Endothelial cell of umbilical vein (primary cell): ENCODE measurements around the gene MAP3K13. TPM values are rescaled to one million over a fixed set of nuclear protein-coding genes. Genes with fewer than 3 reads are reported as not detected.

Experiments
- BruUV-seq: library from RNA; stranded (reverse); fragments of 400-500 nt; replicated peaks from 2 replicates; lab custom pipeline; 2021; lab: Mats Ljungman, UMichigan
- CTCF ChIA-PET: fragments of 300-600, 350-600 bp; sonication (Branson Sonifier 250); formaldehyde crosslinking; loops from one replicate; lab custom pipeline; 2021; ENCODE audit warnings: antibody characterized with exemption, inconsistent platforms; lab: Charles Lee
- POLR2A ChIA-PET: fragments of 300-600, 350-600 bp; sonication (Branson Sonifier 250); formaldehyde crosslinking; loops from one replicate; lab custom pipeline; 2021; ENCODE audit warnings: antibody characterized with exemption, inconsistent platforms; lab: Charles Lee
- DNase-seq: peaks from one replicate; pipeline ENCODE4 v3.0.0-alpha.2; 2011; ENCODE audit warnings: low read depth, low spot score
- FAIRE-seq: peaks from 2 replicates; lab custom pipeline; 2011; peaks lifted over from hg19 to GRCh38; lab: Jason Lieb, UNC
- H2AFZ ChIP-seq: 2 replicates; pipeline ENCODE4 v1.6.0; 2012; ENCODE audit warnings: low read depth, low read length, control low read depth, inconsistent platforms
- H3K27ac ChIP-seq: 2 replicates; pipeline ENCODE4 v1.5.1; 2011; ENCODE audit warnings: low read depth, mild to moderate bottlenecking, control low read depth, low read length, moderate library complexity; ENCODE audit not compliant: insufficient read depth
- H3K27me3 ChIP-seq, 2 experiments: 2 replicates each; pipeline versions ENCODE4 v1.6.0 to v1.6.1; 2011; ENCODE audit warnings: low read length in 2 of 2, mixed read lengths in 1 of 2; ENCODE audit not compliant: control insufficient read depth in 2 of 2, insufficient read depth in 2 of 2
- H3K36me3 ChIP-seq, 2 experiments: 2 replicates in 1 of 2; 3 replicates in 1 of 2; pipeline ENCODE4 v1.5.1; 2011; ENCODE audit warnings: low read length in 2 of 2, mild to moderate bottlenecking in 1 of 2, moderate library complexity in 1 of 2; ENCODE audit not compliant: control insufficient read depth in 2 of 2, insufficient read depth in 2 of 2; ENCODE audit errors: extremely low read depth in 1 of 2
- H3K4me1 ChIP-seq: 3 replicates; pipeline ENCODE4 v1.5.1; 2011; ENCODE audit warnings: mild to moderate bottlenecking, low read length; ENCODE audit not compliant: control insufficient read depth, insufficient read depth; ENCODE audit errors: extremely low read depth
- H3K4me2 ChIP-seq: 2 replicates; pipeline ENCODE4 v1.6.1; 2011; ENCODE audit warnings: low read length, control low read depth, mixed read lengths; ENCODE audit not compliant: insufficient read depth
- H3K4me3 ChIP-seq, 3 experiments: fragments of 200-600 bp in 1 of 3; sonication (generic), shearing (Covaris generic) in 1 of 3; replicated peaks in 1 of 3; 2 replicates each; pipeline ENCODE4 v1.5.1; 2011 to 2016; ENCODE audit warnings: control low read depth in 3 of 3, low read length in 3 of 3, mild to moderate bottlenecking in 2 of 3, inconsistent platforms in 1 of 3, low read depth in 1 of 3, moderate library complexity in 1 of 3; ENCODE audit not compliant: insufficient read depth in 1 of 3
- H3K79me2 ChIP-seq: 2 replicates; pipeline ENCODE4 v1.6.0; 2012; ENCODE audit warnings: low read length, inconsistent platforms; ENCODE audit not compliant: control insufficient read depth, insufficient read depth
- H3K9ac ChIP-seq: replicated peaks from 2 replicates; pipeline ENCODE3; 2011; ENCODE audit warnings: low read length, control low read depth; ENCODE audit not compliant: insufficient read depth; ENCODE audit errors: extremely low read depth
- H3K9me1 ChIP-seq: replicated peaks from 3 replicates; pipeline ENCODE4 v1.6.0; 2011; ENCODE audit warnings: mild to moderate bottlenecking, low read length; ENCODE audit not compliant: control insufficient read depth, insufficient read depth; ENCODE audit errors: extremely low read depth
- H3K9me3 ChIP-seq: replicated peaks from 2 replicates; pipeline ENCODE4 v1.5.1; 2012; ENCODE audit warnings: low read length, inconsistent platforms; ENCODE audit not compliant: control insufficient read depth, insufficient read depth
- H4K20me1 ChIP-seq: replicated peaks from 2 replicates; pipeline ENCODE3; 2011; ENCODE audit warnings: mild to moderate bottlenecking, low read length; ENCODE audit not compliant: control insufficient read depth, insufficient read depth; ENCODE audit errors: extremely low read depth
- CTCF ChIP-seq, 2 donors: IDR thresholded peaks; 1 replicate in 1 of 2; 2 replicates in 1 of 2; pipeline ENCODE4 v1.5.1; 2011; ENCODE audit warnings: low read length in 2 of 2, mild to moderate bottlenecking in 2 of 2, moderate library complexity in 2 of 2, control low read depth in 1 of 2, inconsistent platforms in 1 of 2, low read depth in 1 of 2; ENCODE audit not compliant: insufficient read depth in 1 of 2; ENCODE audit errors: extremely low read depth in 1 of 2
- EZH2 ChIP-seq: IDR thresholded peaks from 2 replicates; pipeline ENCODE4 v1.6.1; 2012; ENCODE audit warnings: borderline replicate concordance, low read depth, mild to moderate bottlenecking, moderate library complexity, low read length, inconsistent platforms; ENCODE audit not compliant: severe bottlenecking
- FOS ChIP-seq: IDR thresholded peaks from 2 replicates; pipeline ENCODE4 v1.6.1; 2011; ENCODE audit warnings: mild to moderate bottlenecking, low read length, moderate library complexity, borderline replicate concordance; ENCODE audit not compliant: insufficient read depth
- GATA2 ChIP-seq: IDR thresholded peaks from 2 replicates; pipeline ENCODE4 v1.7.0; 2011; ENCODE audit warnings: low read depth, mild to moderate bottlenecking, moderate library complexity, mixed read lengths, low read length; ENCODE audit not compliant: insufficient read length, insufficient read depth
- JUN ChIP-seq: IDR thresholded peaks from 2 replicates; pipeline ENCODE4 v1.6.1; 2011; ENCODE audit warnings: borderline replicate concordance, low read depth; ENCODE audit not compliant: insufficient read length, insufficient read depth
- MAX ChIP-seq: IDR thresholded peaks from 2 replicates; pipeline ENCODE4 v1.6.1; 2011; ENCODE audit not compliant: insufficient read depth, insufficient read length
- MYC ChIP-seq: IDR thresholded peaks from one replicate; pipeline ENCODE4 v1.6.1; 2011; ENCODE audit warnings: mild to moderate bottlenecking, low read depth, low read length
- POLR2A ChIP-seq: IDR thresholded peaks from 2 replicates; pipeline ENCODE4 v1.6.1; 2012; ENCODE audit warnings: low read depth, mild to moderate bottlenecking, control low read depth, low read length
- POLR2AphosphoS5 ChIP-seq: IDR thresholded peaks from 2 replicates; pipeline ENCODE4 v1.6.1; 2012; ENCODE audit warnings: low read depth, mild to moderate bottlenecking, control low read depth, low read length, moderate library complexity; ENCODE audit not compliant: insufficient read depth
- dilution Hi-C: fragments of 300-500 bp; cut with MboI; formaldehyde crosslinking; loops from one replicate; pipeline ENCODE4 v1.15.0; 2019; ENCODE audit warnings: low sequenced_read_pairs; ENCODE audit not compliant: extremely low pct_ligation_motif_present
- intact Hi-C: fragments of 100-400 bp; cut with micrococcal nuclease; formaldehyde crosslinking; loops from one replicate; pipeline ENCODE4 v1.10.0; 2022
- polyA plus RNA-seq, 4 experiments: library from polyadenylated mRNA; depleted of rRNA in 3 of 4; stranded (reverse) in 3 of 4; unstranded in 1 of 4; fragments of >200 nt; gene quantifications; 2 replicates each; pipeline versions ENCODE4 v1.2.1 to v1.2.3, GENCODE V29; 2011 to 2012; ENCODE audit warnings: missing spikeins in 1 of 4
- total RNA-seq: library from RNA; stranded (reverse); gene quantifications from 2 replicates; pipeline ENCODE4 v1.2.3, GENCODE V29; 2021

The MAP3K13 gene
- total and polyA plus RNA-seq, 2 donors (not counting 3 experiments of a cell fraction or from before 2014, with no cell fraction given), result 6.2 to 15.4 TPM

GRCh38 chr3:185422677-185423076 is 59.7 kb downstream of the MAP3K13 start:
- POLR2A ChIA-PET, result no interaction called here
- Histone ChIP-seq H3K4me3 (no peak overlapping the region), H2AFZ (no peak overlapping the region), H3K9me3 (no peaks in the 10 kb centered on the region), H3K36me3 (no peaks in the 10 kb centered on the region), H3K4me2 (no peak overlapping the region), H3K79me2 (no peaks in the 10 kb centered on the region), H3K4me1 (no peaks in the 10 kb centered on the region), H3K9ac (no peak overlapping the region), H3K9me1 (no peaks in the 10 kb centered on the region), H4K20me1 (no peaks in the 10 kb centered on the region), H3K27ac (no peak overlapping the region), H3K27me3 (no peaks in the 10 kb centered on the region)
- FAIRE-seq (no peak), DNase-seq (no peak)
- TF ChIP-seq CTCF (IDR thresholded peaks at IDR 0.05; ENCODE audit: extremely low read depth in 1 of 2, insufficient read depth in 1 of 2, low read depth in 1 of 2, low read length in 2 of 2), result no peak
- no peak for TF ChIP-seq EZH2
- TF ChIP-seq MAX, result no peak
- TF ChIP-seq POLR2A, result no peak
- TF ChIP-seq JUN, result no peak
- no peak for TF ChIP-seq POLR2AphosphoS5
- no peak for TF ChIP-seq FOS
- no peak for TF ChIP-seq MYC
- TF ChIP-seq GATA2, result no peak
- BruUV-seq, result no TSS peak
- intact Hi-C loops (no loop called here), dilution Hi-C loops (no loop called here)
- CTCF ChIA-PET, result no interaction called here
